ENCODE data around the gene WDR7. TPM values are rescaled to one million over a fixed set of nuclear protein-coding genes. Genes with fewer than 3 reads are reported as not detected.

The WDR7 gene
- total RNA-seq, 4 donors from 2014 or later: 10.3 to 17.2 (median 16.3) TPM

GRCh38 chr18:56959120-56959519 lies 308.0 kb downstream of the WDR7 start:
- TF ChIP-seq POLR2A (IDR thresholded peaks at IDR 0.05) (no peak), CTCF (IDR thresholded peaks at IDR 0.05) (no peak)
- WGBS, 2 donors: 92 to 96% methylated on average over 3 of the region's 3 CpGs

GRCh38 chr18:56962322-56962721 lies 311.2 kb downstream of the WDR7 start:
- 89 to 94% methylated on average over 7 of the region's 7 CpGs for WGBS, 2 donors
- intact Hi-C loops (cut with DNase I; ENCODE audit: low total_unique reads): no loop called here
- TF ChIP-seq CTCF (IDR thresholded peaks at IDR 0.05): no peak
- TF ChIP-seq POLR2A (IDR thresholded peaks at IDR 0.05): no peak
- H3K4me3 ChIP-seq (ENCODE audit: low read depth, poor library complexity, severe bottlenecking): no peak overlapping the region
- DNase-seq (ENCODE audit: low spot score in 2 of 2): no peak

More at GRCh38 chr18:56959120-56959519, 308.0 kb downstream of the WDR7 start:
- DNase-seq (ENCODE audit: low spot score in 2 of 2): no peak
- intact Hi-C loops (cut with DNase I; ENCODE audit: low total_unique reads): no loop called here
- no peak overlapping the region for H3K4me3 ChIP-seq (ENCODE audit: low read depth, poor library complexity, severe bottlenecking)

GRCh38 chr18:56967035-56967434 lies 315.9 kb downstream of the WDR7 start:
- intact Hi-C loops (cut with DNase I; ENCODE audit: low total_unique reads): no loop called here
- DNase-seq (ENCODE audit: low spot score in 2 of 2): no peak
- WGBS, 2 donors: 95 to 97% methylated on average over 3 of the region's 3 CpGs
- no peak overlapping the region for H3K4me3 ChIP-seq (ENCODE audit: low read depth, poor library complexity, severe bottlenecking)
- TF ChIP-seq CTCF (IDR thresholded peaks at IDR 0.05) (no peak), POLR2A (IDR thresholded peaks at IDR 0.05) (no peak)

GRCh38 chr18:56973487-56973886 lies 322.3 kb downstream of the WDR7 start:
- H3K4me3 ChIP-seq (ENCODE audit: low read depth, poor library complexity, severe bottlenecking): no peak overlapping the region
- TF ChIP-seq POLR2A (IDR thresholded peaks at IDR 0.05) (no peak), CTCF (IDR thresholded peaks at IDR 0.05) (no peak)
- 84 to 86% methylated on average over 2 of the region's 2 CpGs for WGBS, 2 donors
- intact Hi-C loops (cut with DNase I; ENCODE audit: low total_unique reads): no loop called here
- no peak for DNase-seq (ENCODE audit: low spot score in 2 of 2)

DNA sequence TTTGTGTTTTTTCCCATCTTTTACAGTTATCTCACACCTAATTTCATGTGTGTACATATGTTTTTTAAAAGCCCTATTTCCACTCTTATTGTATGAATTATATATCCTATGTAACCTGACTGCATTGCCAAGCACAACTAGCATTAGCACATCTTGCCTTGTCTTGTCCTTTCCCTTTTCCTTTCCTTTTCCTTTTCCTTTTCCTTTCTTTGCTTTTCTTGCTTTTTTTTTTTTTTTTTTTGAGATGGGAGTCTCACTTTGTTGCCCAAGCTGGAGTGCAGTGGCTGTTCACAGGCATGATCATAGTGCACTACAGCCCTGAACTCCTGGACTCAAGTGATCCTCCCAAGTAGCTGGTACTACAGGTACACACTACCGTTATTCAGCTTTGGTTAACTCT lies 323.0 kb downstream of the WDR7 start:
- H3K4me3 ChIP-seq (ENCODE audit: low read depth, poor library complexity, severe bottlenecking): no peak overlapping the region
- no peak for DNase-seq (ENCODE audit: low spot score in 2 of 2)
- intact Hi-C loops (cut with DNase I; ENCODE audit: low total_unique reads): no loop called here
- no peak for TF ChIP-seq CTCF (IDR thresholded peaks at IDR 0.05)
- no peak for TF ChIP-seq POLR2A (IDR thresholded peaks at IDR 0.05)
- 89 to 91% methylated on average over 1 of the region's 1 CpG for WGBS, 2 donors

DNA sequence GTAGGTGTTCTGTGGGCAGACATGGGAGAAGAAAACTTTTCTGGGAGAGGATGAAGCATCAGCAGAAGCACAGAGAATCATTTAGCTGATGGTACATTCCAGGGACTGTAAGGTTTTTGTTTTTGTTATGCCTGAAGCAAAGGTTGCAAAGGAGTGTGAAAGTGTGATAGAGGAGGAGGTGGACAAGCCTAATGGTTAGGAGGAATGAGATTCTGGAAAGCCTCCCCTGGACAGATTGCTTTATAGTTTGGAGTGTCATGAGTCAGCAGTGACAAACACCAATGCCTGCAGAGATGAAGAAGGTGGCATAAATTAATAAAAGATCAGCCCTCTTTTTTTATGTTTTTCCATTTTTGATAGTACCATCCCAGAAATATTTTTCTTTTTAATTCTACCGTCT lies 324.1 kb downstream of the WDR7 start:
- WGBS, 2 donors: 87 to 88% methylated on average over 1 of the region's 1 CpG
- TF ChIP-seq POLR2A (IDR thresholded peaks at IDR 0.05): no peak
- no peak for TF ChIP-seq CTCF (IDR thresholded peaks at IDR 0.05)
- DNase-seq (ENCODE audit: low spot score in 2 of 2): no peak
- H3K4me3 ChIP-seq (ENCODE audit: low read depth, poor library complexity, severe bottlenecking): no peak overlapping the region
- intact Hi-C loops (cut with DNase I; ENCODE audit: low total_unique reads): no loop called here
